HepG2 (cell line): ENCODE measurements around the gene RPL3. TPM values are rescaled to one million over a fixed set of nuclear protein-coding genes. Genes with fewer than 3 reads are reported as not detected.

Source experiments
- ARNT2 ChIP-seq: sonication (generic); formaldehyde crosslinking; IDR thresholded peaks from 2 replicates; pipeline ENCODE4 v1.8.0; 2022; ENCODE audit warnings: mild to moderate bottlenecking, low read depth, missing genetic modification reagents, moderate library complexity
- ATAD3A ChIP-seq: sonication (generic); formaldehyde crosslinking; IDR thresholded peaks from 2 replicates; pipeline ENCODE4 v1.4.0; 2020; ENCODE audit warnings: missing genetic modification reagents
- ERF ChIP-seq: IDR thresholded peaks from 2 replicates; pipeline ENCODE4 v1.6.1; 2018; ENCODE audit warnings: missing biosample characterization, missing genetic modification reagents
- GPN1 ChIP-seq: sonication (generic); formaldehyde crosslinking; IDR thresholded peaks from 2 replicates; pipeline ENCODE4 v1.5.1; 2020; ENCODE audit warnings: missing genetic modification reagents, borderline replicate concordance
- GZF1 ChIP-seq: sonication (generic); formaldehyde crosslinking; IDR thresholded peaks from 2 replicates; pipeline ENCODE4 v1.5.1; 2020; ENCODE audit warnings: mild to moderate bottlenecking, missing genetic modification reagents
- HDAC6 ChIP-seq: fragments of 200-600 bp; sonication (generic); IDR thresholded peaks from 2 replicates; pipeline ENCODE4 v1.7.0; 2017; ENCODE audit warnings: mild to moderate bottlenecking, antibody characterized with exemption, low read length, low read depth
- PCBP1 ChIP-seq: fragments of 200-400 bp; formaldehyde crosslinking; IDR thresholded peaks from 2 replicates; pipeline ENCODE4 v1.6.1; 2017; ENCODE audit warnings: mild to moderate bottlenecking, low read depth, low read length, borderline replicate concordance
- ZBTB1 ChIP-seq: sonication (generic); formaldehyde crosslinking; IDR thresholded peaks from 2 replicates; pipeline ENCODE4 v1.4.0; 2020; ENCODE audit warnings: missing genetic modification reagents, borderline replicate concordance
- ZFP90 ChIP-seq: sonication (generic); formaldehyde crosslinking; IDR thresholded peaks from 2 replicates; pipeline ENCODE4 v1.8.0; 2022; ENCODE audit warnings: missing genetic modification reagents, mild to moderate bottlenecking, inconsistent platforms, borderline replicate concordance
- ZIK1 ChIP-seq: sonication (generic); formaldehyde crosslinking; IDR thresholded peaks from 2 replicates; pipeline ENCODE4 v1.5.0; 2020; ENCODE audit warnings: mild to moderate bottlenecking, low read depth, missing genetic modification reagents, borderline replicate concordance
- ZNF317 ChIP-seq: sonication (generic); formaldehyde crosslinking; IDR thresholded peaks from 2 replicates; pipeline ENCODE4 v1.5.0; 2020; ENCODE audit warnings: mild to moderate bottlenecking, missing genetic modification reagents
- ZNF33A ChIP-seq: sonication (generic); formaldehyde crosslinking; IDR thresholded peaks from 2 replicates; pipeline ENCODE4 v1.5.1; 2020; ENCODE audit warnings: missing genetic modification reagents, mild to moderate bottlenecking, moderate library complexity, borderline replicate concordance
- ZNF451 ChIP-seq: sonication (generic); formaldehyde crosslinking; IDR thresholded peaks from 2 replicates; pipeline ENCODE4 v1.5.0; 2020; ENCODE audit warnings: mild to moderate bottlenecking, missing genetic modification reagents
- ZNF552 ChIP-seq: sonication (generic); formaldehyde crosslinking; IDR thresholded peaks from 2 replicates; pipeline ENCODE4 v1.9.0; 2022; ENCODE audit warnings: missing genetic modification reagents, mild to moderate bottlenecking, borderline replicate concordance
- ZNF564 ChIP-seq: sonication (generic); formaldehyde crosslinking; IDR thresholded peaks from 2 replicates; pipeline ENCODE4 v1.8.1; 2023; ENCODE audit warnings: mild to moderate bottlenecking, missing genetic modification reagents
- ZNF570 ChIP-seq: sonication (generic); formaldehyde crosslinking; IDR thresholded peaks from 2 replicates; pipeline ENCODE4 v1.4.0; 2020; ENCODE audit warnings: mild to moderate bottlenecking, missing genetic modification reagents, borderline replicate concordance
- ZNF589 ChIP-seq: sonication (generic); formaldehyde crosslinking; conservative IDR thresholded peaks from 2 replicates; pipeline ENCODE4 v1.8.0; 2022; ENCODE audit warnings: mild to moderate bottlenecking, moderate library complexity, missing genetic modification reagents
- ZNF773 ChIP-seq: sonication (generic); formaldehyde crosslinking; IDR thresholded peaks from 2 replicates; pipeline ENCODE4 v1.4.0; 2020; ENCODE audit warnings: missing genetic modification reagents, borderline replicate concordance
- ZNF776 ChIP-seq: sonication (generic); formaldehyde crosslinking; IDR thresholded peaks from 2 replicates; pipeline ENCODE4 v1.4.0; 2020; ENCODE audit warnings: mild to moderate bottlenecking, missing genetic modification reagents
- polyA plus RNA-seq, 8 experiments: library from polyadenylated mRNA; depleted of rRNA in 3 of 8; stranded (reverse) in 7 of 8; unstranded in 1 of 8; fragments of >200 nt; fragmentation: Illumina TruSeq in 4 of 8; extraction: Trizol in 4 of 8; gene quantifications; 2 replicates each; pipeline versions ENCODE4 v1.2.1 to v1.2.3, GENCODE V29; 2011 to 2016; ENCODE audit warnings: low read depth in 4 of 8, missing spikeins in 1 of 8, mixed read lengths in 1 of 8; ENCODE audit not compliant: insufficient read depth in 1 of 8
- total RNA-seq, 5 experiments: library from RNA; depleted of rRNA; stranded (reverse); fragments of >200 nt; fragmentation: Illumina TruSeq; extraction: Trizol; gene quantifications; 2 replicates each; pipeline ENCODE4 v1.2.3, GENCODE V29; 2016; ENCODE audit warnings: low read depth in 1 of 5
- TF ChIP-seq, protein P1 (sequence below): sonication (generic); formaldehyde crosslinking; IDR thresholded peaks from 2 replicates; pipeline ENCODE4 v1.8.0; 2022; ENCODE audit warnings: missing genetic modification reagents, mild to moderate bottlenecking, inconsistent platforms, borderline replicate concordance
- TF ChIP-seq, protein P2 (sequence below): conservative IDR thresholded peaks from 2 replicates; pipeline ENCODE4 v1.6.1; 2018; ENCODE audit warnings: missing genetic modification reagents
- TF ChIP-seq, protein P3 (sequence below): sonication (generic); formaldehyde crosslinking; conservative IDR thresholded peaks from 2 replicates; pipeline ENCODE4 v1.4.0; 2020; ENCODE audit warnings: missing genetic modification reagents
- TF ChIP-seq, protein P4 (sequence below): sonication (generic); formaldehyde crosslinking; IDR thresholded peaks from 2 replicates; pipeline ENCODE4 v1.8.0; 2022; ENCODE audit warnings: mild to moderate bottlenecking, missing genetic modification reagents, borderline replicate concordance

The RPL3 gene
- total and polyA plus RNA-seq, 2 of the 13 experiments (the other 11 are each of a cell fraction or from before 2014, with no cell fraction given) = 1,051 to 3,279 TPM

DNA sequence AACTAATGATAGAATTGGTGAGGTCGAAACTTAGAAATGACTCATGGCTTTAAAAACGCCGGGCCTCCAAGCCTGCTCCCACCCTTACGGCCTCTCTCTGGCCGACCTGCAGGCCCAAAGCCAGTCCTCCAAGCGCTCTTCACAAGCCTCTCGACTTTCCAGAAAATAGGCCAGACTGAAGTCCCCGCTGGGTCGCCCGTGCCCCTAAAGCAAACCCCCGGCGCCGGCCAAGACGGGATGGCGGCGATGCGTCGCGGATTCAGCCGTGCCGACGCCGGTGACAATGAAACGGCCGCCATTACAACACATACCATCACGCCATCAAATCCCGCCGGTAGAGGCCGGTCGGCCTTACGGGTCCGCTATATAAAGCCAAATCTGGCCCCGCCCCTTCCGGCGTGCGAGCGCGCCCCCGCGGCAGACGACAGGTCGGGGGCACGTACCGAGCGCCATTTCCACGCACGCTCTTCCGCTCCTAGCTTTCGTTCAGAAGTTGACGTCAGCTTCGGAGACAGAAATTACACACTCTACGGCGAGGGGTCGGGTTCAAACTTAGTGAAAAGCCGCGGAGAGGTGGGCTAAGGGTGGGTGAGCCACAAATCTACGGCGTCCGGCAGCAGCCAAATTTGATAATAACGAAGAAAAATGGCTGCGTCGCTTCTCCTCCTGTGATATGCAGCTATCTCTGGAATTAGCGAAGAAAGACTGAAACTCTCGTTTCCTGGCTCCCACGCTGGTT lies at the start of gene RPL3 (continued):
- TF ChIP-seq ZNF552 (CRISPR knock-in tag) = peak; percentile 70; the same call in 1 of the 2 replicates
- peak; percentile 55; the same call in 1 of the 2 replicates for TF ChIP-seq ZNF564 (CRISPR knock-in tag)
- peak; percentile 83; the same call in 1 of the 2 replicates for TF ChIP-seq ZNF589 (CRISPR knock-in tag)
- peak; percentile 58; the same call in 1 of the 2 replicates for TF ChIP-seq ZIK1 (CRISPR knock-in tag)
- TF ChIP-seq ATAD3A (CRISPR knock-in tag) = no peak
- TF ChIP-seq ARNT2 (CRISPR knock-in tag) = peak; percentile 74
- TF ChIP-seq, protein P1, sequence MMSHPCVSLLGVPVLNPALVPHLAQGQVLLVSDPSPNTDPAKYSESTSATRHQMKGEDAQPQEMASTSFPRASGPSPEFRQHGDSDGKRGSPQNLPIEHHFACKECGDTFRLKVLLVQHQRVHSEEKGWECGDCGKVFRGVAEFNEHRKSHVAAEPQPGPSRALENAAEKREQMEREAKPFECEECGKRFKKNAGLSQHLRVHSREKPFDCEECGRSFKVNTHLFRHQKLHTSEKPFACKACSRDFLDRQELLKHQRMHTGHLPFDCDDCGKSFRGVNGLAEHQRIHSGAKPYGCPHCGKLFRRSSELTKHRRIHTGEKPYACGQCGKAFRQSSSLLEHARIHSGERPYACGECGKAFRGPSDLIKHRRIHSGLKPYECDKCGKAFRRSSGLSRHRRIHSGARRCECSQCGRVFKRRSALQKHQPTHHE (CRISPR knock-in tag) = peak; percentile 28; the same call in 1 of the 2 replicates
- peak; percentile 61; the same call in 1 of the 2 replicates for TF ChIP-seq ZFP90
- TF ChIP-seq, protein P2, sequence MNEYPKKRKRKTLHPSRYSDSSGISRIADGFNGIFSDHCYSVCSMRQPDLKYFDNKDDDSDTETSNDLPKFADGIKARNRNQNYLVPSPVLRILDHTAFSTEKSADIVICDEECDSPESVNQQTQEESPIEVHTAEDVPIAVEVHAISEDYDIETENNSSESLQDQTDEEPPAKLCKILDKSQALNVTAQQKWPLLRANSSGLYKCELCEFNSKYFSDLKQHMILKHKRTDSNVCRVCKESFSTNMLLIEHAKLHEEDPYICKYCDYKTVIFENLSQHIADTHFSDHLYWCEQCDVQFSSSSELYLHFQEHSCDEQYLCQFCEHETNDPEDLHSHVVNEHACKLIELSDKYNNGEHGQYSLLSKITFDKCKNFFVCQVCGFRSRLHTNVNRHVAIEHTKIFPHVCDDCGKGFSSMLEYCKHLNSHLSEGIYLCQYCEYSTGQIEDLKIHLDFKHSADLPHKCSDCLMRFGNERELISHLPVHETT (CRISPR knock-in tag) = peak; percentile 92
- TF ChIP-seq ZNF317 (CRISPR knock-in tag) = peak; percentile 84
- TF ChIP-seq ZNF33A (CRISPR knock-in tag) = no peak
- no peak for TF ChIP-seq GPN1 (CRISPR knock-in tag)
- no peak for TF ChIP-seq ZBTB1 (CRISPR knock-in tag)
- no peak; the same call in 1 of the 2 replicates for TF ChIP-seq ZNF451
- no peak; the same call in 1 of the 2 replicates for TF ChIP-seq HDAC6
- TF ChIP-seq, protein P3, sequence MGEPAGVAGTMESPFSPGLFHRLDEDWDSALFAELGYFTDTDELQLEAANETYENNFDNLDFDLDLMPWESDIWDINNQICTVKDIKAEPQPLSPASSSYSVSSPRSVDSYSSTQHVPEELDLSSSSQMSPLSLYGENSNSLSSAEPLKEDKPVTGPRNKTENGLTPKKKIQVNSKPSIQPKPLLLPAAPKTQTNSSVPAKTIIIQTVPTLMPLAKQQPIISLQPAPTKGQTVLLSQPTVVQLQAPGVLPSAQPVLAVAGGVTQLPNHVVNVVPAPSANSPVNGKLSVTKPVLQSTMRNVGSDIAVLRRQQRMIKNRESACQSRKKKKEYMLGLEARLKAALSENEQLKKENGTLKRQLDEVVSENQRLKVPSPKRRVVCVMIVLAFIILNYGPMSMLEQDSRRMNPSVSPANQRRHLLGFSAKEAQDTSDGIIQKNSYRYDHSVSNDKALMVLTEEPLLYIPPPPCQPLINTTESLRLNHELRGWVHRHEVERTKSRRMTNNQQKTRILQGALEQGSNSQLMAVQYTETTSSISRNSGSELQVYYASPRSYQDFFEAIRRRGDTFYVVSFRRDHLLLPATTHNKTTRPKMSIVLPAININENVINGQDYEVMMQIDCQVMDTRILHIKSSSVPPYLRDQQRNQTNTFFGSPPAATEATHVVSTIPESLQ (CRISPR knock-in tag) = 0 out of 2 replicates have a peak, but pooled peaks have one; percentile 20
- TF ChIP-seq ERF (CRISPR knock-in tag) = peak; percentile 69
- TF ChIP-seq PCBP1 = 0 out of 2 replicates have a peak, but pooled peaks have one; percentile 71
- TF ChIP-seq, protein P4, sequence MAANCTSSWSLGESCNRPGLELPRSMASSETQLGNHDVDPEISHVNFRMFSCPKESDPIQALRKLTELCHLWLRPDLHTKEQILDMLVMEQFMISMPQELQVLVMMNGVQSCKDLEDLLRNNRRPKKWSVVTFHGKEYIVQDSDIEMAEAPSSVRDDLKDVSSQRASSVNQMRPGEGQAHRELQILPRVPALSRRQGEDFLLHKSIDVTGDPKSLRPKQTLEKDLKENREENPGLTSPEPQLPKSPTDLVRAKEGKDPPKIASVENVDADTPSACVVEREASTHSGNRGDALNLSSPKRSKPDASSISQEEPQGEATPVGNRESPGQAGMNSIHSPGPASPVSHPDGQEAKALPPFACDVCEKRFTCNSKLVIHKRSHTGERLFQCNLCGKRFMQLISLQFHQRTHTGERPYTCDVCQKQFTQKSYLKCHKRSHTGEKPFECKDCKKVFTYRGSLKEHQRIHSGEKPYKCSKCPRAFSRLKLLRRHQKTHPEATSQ (CRISPR knock-in tag) = peak; percentile 74; the same call in 1 of the 2 replicates
- no peak; the same call in 1 of the 2 replicates for TF ChIP-seq GZF1
- no peak for TF ChIP-seq ZNF776 (CRISPR knock-in tag)
- no peak for TF ChIP-seq ZNF570 (CRISPR knock-in tag)
- TF ChIP-seq ZNF773 (CRISPR knock-in tag) = no peak; the same call in 1 of the 2 replicates
